SK-N-MC (cell line): Measurements from ENCODE around the gene MKRN2.

Experiments
- DNase-seq: peaks from one replicate; pipeline ENCODE4 v3.0.0-alpha.2; 2011; ENCODE audit warnings: low read depth, low spot score
- H3K27ac ChIP-seq: fragments of 200-600 bp; sonication (generic); 2 replicates; pipeline ENCODE4 v1.5.1; 2016; ENCODE audit warnings: mixed run types
- H3K36me3 ChIP-seq: fragments of 200-600 bp; sonication (generic); 2 replicates; pipeline ENCODE4 v1.6.1; 2017; ENCODE audit warnings: antibody characterized with exemption, low read length, mixed read lengths; ENCODE audit not compliant: insufficient read depth
- H3K4me3 ChIP-seq: fragments of 200-600 bp; sonication (generic); 2 replicates; pipeline ENCODE4 v1.5.1; 2016
- H3K9ac ChIP-seq: fragments of 200-600 bp; sonication (generic); 2 replicates; pipeline ENCODE4 v1.8.0; 2017; ENCODE audit warnings: mixed run types, mixed read lengths; ENCODE audit not compliant: insufficient read length
- H3K9me3 ChIP-seq: fragments of 200-600 bp; sonication (generic); 2 replicates; pipeline ENCODE4 v1.6.1; 2017; ENCODE audit warnings: low read depth, mild to moderate bottlenecking, antibody characterized with exemption, low read length, moderate library complexity, mixed read lengths
- EZH2 ChIP-seq: fragments of 200-600 bp; sonication (generic); IDR thresholded peaks from one replicate; pipeline ENCODE4 v1.6.1; 2017; ENCODE audit warnings: antibody characterized with exemption
- FOXP2 ChIP-seq: optimal IDR thresholded peaks from 2 replicates; pipeline ENCODE3; 2011; ENCODE audit warnings: mild to moderate bottlenecking, moderate library complexity; ENCODE audit not compliant: insufficient read depth; ENCODE audit errors: extremely low read length, control extremely low read depth
- POLR2AphosphoS5 ChIP-seq: IDR thresholded peaks from 2 replicates; pipeline ENCODE4 v1.6.1; 2012; ENCODE audit warnings: mild to moderate bottlenecking, low read depth, low read length, borderline replicate concordance

Gene MKRN2

GRCh38 chr3:12588039-12589009, 31.4 kb downstream of the MKRN2 start:
- H3K4me3 ChIP-seq, result no peak overlapping the region
- TF ChIP-seq POLR2AphosphoS5 (no peak), EZH2 (no peak), FOXP2 (no peak)
- H3K9me3 ChIP-seq, result no peaks in the 10 kb centered on the region
- H3K9ac ChIP-seq, result no peak overlapping the region
- no peak for DNase-seq
- peaks cover 46% of the 10 kb centered on the region for H3K36me3 ChIP-seq
- no peak overlapping the region for H3K27ac ChIP-seq

GRCh38 chr3:12590096-12590495, 33.2 kb downstream of the MKRN2 start:
- no peak overlapping the region for H3K9ac ChIP-seq
- DNase-seq, result no peak
- no peak overlapping the region for H3K4me3 ChIP-seq
- peaks cover 32% of the 10 kb centered on the region for H3K36me3 ChIP-seq
- no peak for TF ChIP-seq FOXP2
- TF ChIP-seq EZH2, result no peak
- no peak for TF ChIP-seq POLR2AphosphoS5
- H3K27ac ChIP-seq, result no peak overlapping the region
- H3K9me3 ChIP-seq, result no peaks in the 10 kb centered on the region

GRCh38 chr3:12591456-12591855, 34.6 kb downstream of the MKRN2 start:
- TF ChIP-seq EZH2 (no peak), FOXP2 (no peak), POLR2AphosphoS5 (no peak)
- no peak for DNase-seq
- Histone ChIP-seq H3K36me3 (peaks cover 21% of the 10 kb centered on the region; the same call in 1 of the 2 replicates), H3K9ac (no peak overlapping the region), H3K9me3 (no peaks in the 10 kb centered on the region), H3K27ac (no peak overlapping the region), H3K4me3 (no peak overlapping the region)

GRCh38 chr3:12591997-12592715, 35.3 kb downstream of the MKRN2 start:
- no peak for TF ChIP-seq EZH2
- no peak for TF ChIP-seq POLR2AphosphoS5
- TF ChIP-seq FOXP2, result no peak
- DNase-seq, result no peak
- Histone ChIP-seq H3K27ac (no peak overlapping the region), H3K4me3 (no peak overlapping the region), H3K36me3 (peaks cover 22% of the 10 kb centered on the region; the same call in 1 of the 2 replicates), H3K9ac (no peak overlapping the region), H3K9me3 (no peaks in the 10 kb centered on the region)

- DNase-seq, result no peak
- peaks cover 20% of the 10 kb centered on the region; the same call in 1 of the 2 replicates for H3K36me3 ChIP-seq
- TF ChIP-seq EZH2, result no peak
- no peak for TF ChIP-seq FOXP2
- TF ChIP-seq POLR2AphosphoS5, result no peak
- no peak overlapping the region for H3K4me3 ChIP-seq
- no peak overlapping the region for H3K27ac ChIP-seq
- no peaks in the 10 kb centered on the region for H3K9me3 ChIP-seq
- H3K9ac ChIP-seq, result no peak overlapping the region
These were observed 36.6 kb downstream of the MKRN2 start for GRCh38 chr3:12593473-12593872.

- Histone ChIP-seq H3K9ac (no peak overlapping the region), H3K27ac (no peak overlapping the region), H3K4me3 (no peak overlapping the region), H3K36me3 (peaks cover 34% of the 10 kb centered on the region), H3K9me3 (no peaks in the 10 kb centered on the region)
- TF ChIP-seq FOXP2, result no peak
- TF ChIP-seq POLR2AphosphoS5, result no peak
- TF ChIP-seq EZH2, result no peak
- no peak for DNase-seq
These were observed 42.0 kb downstream of the MKRN2 start for GRCh38 chr3:12598890-12599289.

- Histone ChIP-seq H3K4me3 (no peak overlapping the region), H3K36me3 (peaks cover 41% of the 10 kb centered on the region), H3K9ac (no peak overlapping the region), H3K27ac (no peak overlapping the region), H3K9me3 (no peaks in the 10 kb centered on the region)
- DNase-seq, result no peak
- TF ChIP-seq FOXP2, result no peak
- no peak for TF ChIP-seq EZH2
- no peak for TF ChIP-seq POLR2AphosphoS5
These were observed 44.2 kb downstream of the MKRN2 start for GRCh38 chr3:12601072-12601471.

- DNase-seq, result no peak
- Histone ChIP-seq H3K27ac (no peak overlapping the region), H3K36me3 (peaks cover 51% of the 10 kb centered on the region), H3K9me3 (no peaks in the 10 kb centered on the region), H3K9ac (no peak overlapping the region), H3K4me3 (no peak overlapping the region)
- TF ChIP-seq FOXP2, result no peak
- no peak for TF ChIP-seq EZH2
- TF ChIP-seq POLR2AphosphoS5, result no peak
These were observed 47.1 kb downstream of the MKRN2 start for GRCh38 chr3:12603969-12604368.
